HFFc6 (cell line): Measurements from ENCODE around the gene GATA3. TPM values are rescaled to one million over a fixed set of nuclear protein-coding genes. Genes with fewer than 3 reads are reported as not detected.

ENCODE experiments used
- DNase-seq: peaks from one replicate; pipeline ENCODE4 v3.0.0-alpha.2; 2018
- H3K27ac Mint-ChIP-seq: 2 replicates; pipeline ENCODE4 v1.8.0; 2020; ENCODE audit warnings: mild to moderate bottlenecking, mixed read lengths
- H3K27me3 Mint-ChIP-seq: 2 replicates; pipeline ENCODE4 v1.8.0; 2021; ENCODE audit warnings: mild to moderate bottlenecking, moderate library complexity, mixed read lengths; ENCODE audit not compliant: insufficient read depth
- H3K36me3 Mint-ChIP-seq: 2 replicates; pipeline ENCODE4 v1.8.0; 2021; ENCODE audit warnings: low read depth, mixed read lengths
- H3K4me1 Mint-ChIP-seq: 2 replicates; pipeline ENCODE4 v1.8.0; 2020; ENCODE audit warnings: low read depth, mixed read lengths
- H3K4me3 Mint-ChIP-seq: 2 replicates; pipeline ENCODE4 v1.8.0; 2020; ENCODE audit warnings: mild to moderate bottlenecking, moderate library complexity, mixed read lengths
- H3K9me3 Mint-ChIP-seq: 2 replicates; pipeline ENCODE4 v1.8.0; 2020; ENCODE audit warnings: mild to moderate bottlenecking, mixed read lengths
- total RNA-seq, 6 experiments: library from RNA; stranded (reverse); fragmentation: NEBNext Ultra II Directional; extraction: Animal tissue kit (Norgen Biotek cat#: 25700); gene quantifications; 2 replicates in 1 of 6; 3 replicates in 5 of 6; pipeline ENCODE4 v1.2.3, GENCODE V29; 2021
- TF ChIP-seq, protein P1 (sequence below): fragments of 200-600 bp; sonication (generic); IDR thresholded peaks from 2 replicates; pipeline ENCODE4 v1.5.0; 2021; ENCODE audit warnings: antibody characterized with exemption, mild to moderate bottlenecking

The GATA3 gene
- total RNA-seq, 6 experiments from 2014 or later = 0.07 to 0.43 (median 0.16) TPM; not detected in 2

GRCh38 chr10:8054244-8054493 is 319 bp upstream of the GATA3 start:
- H3K36me3 Mint-ChIP-seq = 0 out of 2 replicates have a peak, but pooled peaks cover 4% of the 10 kb centered on the region
- TF ChIP-seq, protein P1, sequence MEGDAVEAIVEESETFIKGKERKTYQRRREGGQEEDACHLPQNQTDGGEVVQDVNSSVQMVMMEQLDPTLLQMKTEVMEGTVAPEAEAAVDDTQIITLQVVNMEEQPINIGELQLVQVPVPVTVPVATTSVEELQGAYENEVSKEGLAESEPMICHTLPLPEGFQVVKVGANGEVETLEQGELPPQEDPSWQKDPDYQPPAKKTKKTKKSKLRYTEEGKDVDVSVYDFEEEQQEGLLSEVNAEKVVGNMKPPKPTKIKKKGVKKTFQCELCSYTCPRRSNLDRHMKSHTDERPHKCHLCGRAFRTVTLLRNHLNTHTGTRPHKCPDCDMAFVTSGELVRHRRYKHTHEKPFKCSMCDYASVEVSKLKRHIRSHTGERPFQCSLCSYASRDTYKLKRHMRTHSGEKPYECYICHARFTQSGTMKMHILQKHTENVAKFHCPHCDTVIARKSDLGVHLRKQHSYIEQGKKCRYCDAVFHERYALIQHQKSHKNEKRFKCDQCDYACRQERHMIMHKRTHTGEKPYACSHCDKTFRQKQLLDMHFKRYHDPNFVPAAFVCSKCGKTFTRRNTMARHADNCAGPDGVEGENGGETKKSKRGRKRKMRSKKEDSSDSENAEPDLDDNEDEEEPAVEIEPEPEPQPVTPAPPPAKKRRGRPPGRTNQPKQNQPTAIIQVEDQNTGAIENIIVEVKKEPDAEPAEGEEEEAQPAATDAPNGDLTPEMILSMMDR = no peak

DNA sequence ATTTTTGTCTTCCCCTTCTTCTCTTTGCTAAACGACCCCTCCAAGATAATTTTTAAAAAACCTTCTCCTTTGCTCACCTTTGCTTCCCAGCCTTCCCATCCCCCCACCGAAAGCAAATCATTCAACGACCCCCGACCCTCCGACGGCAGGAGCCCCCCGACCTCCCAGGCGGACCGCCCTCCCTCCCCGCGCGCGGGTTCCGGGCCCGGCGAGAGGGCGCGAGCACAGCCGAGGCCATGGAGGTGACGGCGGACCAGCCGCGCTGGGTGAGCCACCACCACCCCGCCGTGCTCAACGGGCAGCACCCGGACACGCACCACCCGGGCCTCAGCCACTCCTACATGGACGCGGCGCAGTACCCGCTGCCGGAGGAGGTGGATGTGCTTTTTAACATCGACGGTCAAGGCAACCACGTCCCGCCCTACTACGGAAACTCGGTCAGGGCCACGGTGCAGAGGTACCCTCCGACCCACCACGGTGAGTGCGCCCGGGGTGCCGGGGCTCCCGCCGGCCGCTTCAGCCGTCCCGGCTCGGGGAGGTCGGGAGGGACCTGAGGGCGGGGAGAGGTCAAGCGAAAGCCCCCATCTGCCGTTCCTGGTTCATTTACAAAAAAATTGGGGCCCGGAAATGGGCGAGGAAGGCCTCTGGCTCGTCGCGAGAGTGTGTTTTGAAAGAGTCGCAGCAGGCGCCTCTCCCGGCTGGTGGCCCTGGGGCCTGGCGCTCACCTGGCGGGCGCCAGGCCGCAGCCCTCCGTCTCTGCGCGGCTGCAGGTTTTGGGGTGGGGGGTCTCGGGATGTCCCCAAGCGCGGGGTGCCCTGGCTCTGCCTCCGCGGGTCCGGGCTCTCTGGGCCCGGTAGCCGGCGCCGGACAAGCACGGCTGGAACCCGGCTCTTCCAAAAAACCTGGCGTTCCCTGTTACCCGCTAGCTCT is 1.2 kb downstream of the GATA3 start:
- Mint-ChIP-seq H3K4me1 (peaks cover 42% of the 10 kb centered on the region), H3K4me3 (peak overlapping the region; percentile 28; the same call in 1 of the 2 replicates), H3K9me3 (no peaks in the 10 kb centered on the region; the same call in 1 of the 2 replicates), H3K27ac (no peak overlapping the region), H3K27me3 (peaks cover 62% of the 10 kb centered on the region), H3K36me3 (0 out of 2 replicates have a peak, but pooled peaks cover 4% of the 10 kb centered on the region)
- DNase-seq = no peak
- TF ChIP-seq, protein P1 = no peak

More at GRCh38 chr10:8054244-8054493, 319 bp upstream of the GATA3 start:
- H3K4me3 Mint-ChIP-seq = peak overlapping the region; percentile 84
- H3K27ac Mint-ChIP-seq = no peak overlapping the region
- no peaks in the 10 kb centered on the region; the same call in 1 of the 2 replicates for H3K9me3 Mint-ChIP-seq
- peaks cover 50% of the 10 kb centered on the region for H3K27me3 Mint-ChIP-seq
- DNase-seq = no peak
- H3K4me1 Mint-ChIP-seq = peaks cover 27% of the 10 kb centered on the region

DNA sequence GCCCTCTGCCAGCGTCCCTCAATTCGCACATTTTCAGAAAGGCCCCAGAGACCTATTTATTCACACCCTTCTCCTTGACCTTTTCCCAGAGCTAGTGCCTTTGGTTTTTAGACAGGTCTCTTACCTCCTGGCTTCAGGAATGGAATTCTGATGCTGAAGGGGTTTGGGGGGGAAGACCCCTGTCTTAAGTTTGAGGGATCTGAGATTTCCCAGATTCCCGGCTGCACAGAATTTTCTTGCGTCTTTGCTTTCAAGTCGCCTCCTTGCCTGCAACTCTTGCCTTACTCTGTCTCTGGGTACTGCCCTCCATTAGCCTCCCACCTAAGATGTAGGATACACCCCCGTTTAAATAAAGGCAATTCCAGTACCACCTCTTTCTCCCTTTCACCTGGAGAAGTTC is 1.9 kb downstream of the GATA3 start:
- no peak overlapping the region for H3K4me3 Mint-ChIP-seq
- H3K27me3 Mint-ChIP-seq = peaks cover 63% of the 10 kb centered on the region
- TF ChIP-seq, protein P1 = no peak
- no peaks in the 10 kb centered on the region; the same call in 1 of the 2 replicates for H3K9me3 Mint-ChIP-seq
- H3K36me3 Mint-ChIP-seq = 0 out of 2 replicates have a peak, but pooled peaks cover 4% of the 10 kb centered on the region
- peaks cover 47% of the 10 kb centered on the region for H3K4me1 Mint-ChIP-seq
- H3K27ac Mint-ChIP-seq = no peak overlapping the region
- no peak for DNase-seq

DNA sequence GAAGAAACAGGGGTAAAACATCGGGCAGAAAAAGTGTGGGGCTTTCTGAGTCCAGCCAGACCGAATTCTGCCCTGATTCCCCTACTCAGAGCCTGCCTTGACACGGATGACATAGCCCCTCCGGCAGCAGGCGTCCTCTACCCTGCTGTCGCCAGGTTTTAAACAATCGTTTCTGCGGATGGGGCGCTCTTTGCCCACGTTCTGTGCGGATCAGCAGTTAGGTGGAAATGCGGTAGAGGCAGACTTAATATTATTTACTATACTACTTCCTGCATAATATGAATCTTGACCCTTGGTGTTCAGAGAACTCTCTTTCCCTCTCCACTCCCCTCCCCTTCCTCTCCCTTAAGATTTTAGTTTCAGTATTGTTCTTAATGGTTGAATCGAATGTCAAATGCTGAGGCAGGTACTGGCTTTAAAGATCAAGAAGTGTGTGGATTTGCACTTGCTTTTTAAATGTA is 2.4 kb downstream of the GATA3 start:
- Mint-ChIP-seq H3K27me3 (peaks cover 62% of the 10 kb centered on the region), H3K27ac (no peak overlapping the region), H3K4me1 (peaks cover 47% of the 10 kb centered on the region), H3K36me3 (0 out of 2 replicates have a peak, but pooled peaks cover 4% of the 10 kb centered on the region), H3K9me3 (no peaks in the 10 kb centered on the region; the same call in 1 of the 2 replicates), H3K4me3 (no peak overlapping the region)
- DNase-seq = no peak
- TF ChIP-seq, protein P1 = no peak

GRCh38 chr10:8057636-8058273 is 3.3 kb downstream of the GATA3 start:
- no peak for DNase-seq
- Mint-ChIP-seq H3K36me3 (0 out of 2 replicates have a peak, but pooled peaks cover 4% of the 10 kb centered on the region), H3K9me3 (no peaks in the 10 kb centered on the region; the same call in 1 of the 2 replicates), H3K4me3 (no peak overlapping the region), H3K4me1 (peaks cover 39% of the 10 kb centered on the region), H3K27ac (no peak overlapping the region), H3K27me3 (peaks cover 62% of the 10 kb centered on the region)
- TF ChIP-seq, protein P1 = no peak
